ENCODE results near the gene HSPB9. TPM values are rescaled to one million over a fixed set of nuclear protein-coding genes. Genes with fewer than 3 reads are reported as not detected.

HSPB9 gene
- total RNA-seq, 1 experiment from 2014 or later, result not detected

DNA sequence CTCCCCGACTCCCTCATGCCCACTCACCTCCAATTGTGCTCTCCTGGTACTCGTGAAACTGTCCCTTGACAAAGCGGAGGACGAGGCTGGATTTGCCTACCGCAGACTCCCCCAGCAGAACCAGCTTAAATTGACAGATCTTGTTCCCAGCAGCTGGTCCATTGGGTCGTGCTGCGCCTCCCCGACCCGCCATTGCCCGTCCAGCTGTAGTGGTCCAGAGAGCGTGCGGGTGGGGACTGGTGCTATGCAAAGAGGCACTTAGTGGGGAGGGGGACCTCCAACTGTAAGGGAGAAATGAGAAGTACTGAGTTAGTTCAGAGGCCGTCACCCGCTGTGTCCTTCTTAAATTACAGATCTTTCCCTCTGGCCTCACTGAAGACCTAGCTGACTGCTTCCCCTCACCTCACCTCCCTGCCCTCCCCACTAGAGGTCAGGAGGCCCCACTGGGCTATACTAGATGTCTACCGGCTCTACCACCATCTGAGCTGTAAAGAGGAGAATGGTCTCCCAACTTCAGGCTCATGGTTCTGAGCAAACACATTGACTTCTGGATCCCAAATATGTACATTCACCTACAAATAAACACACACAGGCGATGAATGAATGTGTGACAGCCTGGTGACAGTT lies 7.8 kb downstream of the HSPB9 start:
- no peak overlapping the region for H2AFZ ChIP-seq
- no TSS peak for BruUV-seq (replicated peaks)
- 0 out of 2 replicates have a peak, but pooled peaks cover 7% of the 10 kb centered on the region for H3K36me3 ChIP-seq (ENCODE audit: low read depth)

DNA sequence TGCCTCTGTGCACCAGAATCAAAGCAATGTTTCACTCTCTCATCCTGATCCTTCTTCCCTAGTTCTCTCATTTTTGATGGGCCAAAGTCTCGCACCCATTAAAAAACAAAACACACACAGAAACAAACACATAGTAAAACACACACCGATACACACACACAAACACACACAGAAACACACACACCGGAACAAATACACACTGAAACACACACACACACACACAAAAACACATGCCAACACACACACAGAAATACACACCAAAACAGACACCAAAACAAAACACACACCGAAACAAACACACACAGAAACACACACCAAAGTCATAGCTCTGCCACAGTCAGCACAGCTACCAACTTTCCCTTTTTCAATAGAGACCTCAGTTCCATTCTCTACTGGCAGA lies 8.6 kb downstream of the HSPB9 start:
- Histone ChIP-seq H3K36me3 (ENCODE audit: low read depth) (0 out of 2 replicates have a peak, but pooled peaks cover 7% of the 10 kb centered on the region), H3K4me2 (no peak overlapping the region), H3K27ac (no peak overlapping the region), H3K4me1 (replicated peaks; ENCODE audit: insufficient read depth) (peaks cover 13% of the 10 kb centered on the region), H4K20me1 (ENCODE audit: insufficient read depth) (peaks cover 28% of the 10 kb centered on the region), H3K4me3 (no peak overlapping the region), H3K9me2 (ENCODE audit: insufficient read depth) (no peaks in the 10 kb centered on the region), H3K79me2 (ENCODE audit: low read depth) (peaks cover 53% of the 10 kb centered on the region), H3K9me3 (ENCODE audit: insufficient read depth, low read depth) (no peaks in the 10 kb centered on the region), H2AFZ (no peak overlapping the region), H3K27me3 (ENCODE audit: insufficient read depth, low read depth) (no peaks in the 10 kb centered on the region), H3F3A (ENCODE audit: insufficient read depth, low read depth) (peaks cover 13% of the 10 kb centered on the region)
- ChIA-PET CTCF (no interaction called here), POLR2A (ENCODE audit: unreplicated experiment) (no interaction called here)
- no peak for DNase-seq
- intact Hi-C loops (cut with micrococcal nuclease; ENCODE audit: unreplicated experiment), result no loop called here
- BruUV-seq (replicated peaks), result no TSS peak
- TF ChIP-seq, protein P1, sequence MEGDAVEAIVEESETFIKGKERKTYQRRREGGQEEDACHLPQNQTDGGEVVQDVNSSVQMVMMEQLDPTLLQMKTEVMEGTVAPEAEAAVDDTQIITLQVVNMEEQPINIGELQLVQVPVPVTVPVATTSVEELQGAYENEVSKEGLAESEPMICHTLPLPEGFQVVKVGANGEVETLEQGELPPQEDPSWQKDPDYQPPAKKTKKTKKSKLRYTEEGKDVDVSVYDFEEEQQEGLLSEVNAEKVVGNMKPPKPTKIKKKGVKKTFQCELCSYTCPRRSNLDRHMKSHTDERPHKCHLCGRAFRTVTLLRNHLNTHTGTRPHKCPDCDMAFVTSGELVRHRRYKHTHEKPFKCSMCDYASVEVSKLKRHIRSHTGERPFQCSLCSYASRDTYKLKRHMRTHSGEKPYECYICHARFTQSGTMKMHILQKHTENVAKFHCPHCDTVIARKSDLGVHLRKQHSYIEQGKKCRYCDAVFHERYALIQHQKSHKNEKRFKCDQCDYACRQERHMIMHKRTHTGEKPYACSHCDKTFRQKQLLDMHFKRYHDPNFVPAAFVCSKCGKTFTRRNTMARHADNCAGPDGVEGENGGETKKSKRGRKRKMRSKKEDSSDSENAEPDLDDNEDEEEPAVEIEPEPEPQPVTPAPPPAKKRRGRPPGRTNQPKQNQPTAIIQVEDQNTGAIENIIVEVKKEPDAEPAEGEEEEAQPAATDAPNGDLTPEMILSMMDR (conservative IDR thresholded peaks at IDR 0.05), result no peak
- no peak for TF ChIP-seq EZH2 (IDR thresholded peaks at IDR 0.05; ENCODE audit: low read depth)

More for the DNA sequence above, 7.8 kb downstream of the HSPB9 start:
- no peak overlapping the region for H3K27ac ChIP-seq
- no peak overlapping the region for H3K4me3 ChIP-seq
- TF ChIP-seq, protein P1 (conservative IDR thresholded peaks at IDR 0.05), result no peak
- TF ChIP-seq EZH2 (IDR thresholded peaks at IDR 0.05; ENCODE audit: low read depth), result no peak
- no peak for DNase-seq
- ChIA-PET CTCF (no interaction called here), POLR2A (ENCODE audit: unreplicated experiment) (no interaction called here)
- no peaks in the 10 kb centered on the region for H3K9me2 ChIP-seq (ENCODE audit: insufficient read depth)
- H3K9me3 ChIP-seq (ENCODE audit: insufficient read depth, low read depth), result no peaks in the 10 kb centered on the region
- peaks cover 11% of the 10 kb centered on the region for H3F3A ChIP-seq (ENCODE audit: insufficient read depth, low read depth)
- H3K4me2 ChIP-seq, result no peak overlapping the region
- intact Hi-C loops (cut with micrococcal nuclease; ENCODE audit: unreplicated experiment), result no loop called here
- H3K4me1 ChIP-seq (replicated peaks; ENCODE audit: insufficient read depth), result peaks cover 4% of the 10 kb centered on the region
- H3K79me2 ChIP-seq (ENCODE audit: low read depth), result peaks cover 50% of the 10 kb centered on the region
- peaks cover 26% of the 10 kb centered on the region for H4K20me1 ChIP-seq (ENCODE audit: insufficient read depth)
- H3K27me3 ChIP-seq (ENCODE audit: insufficient read depth, low read depth), result no peaks in the 10 kb centered on the region

DNA sequence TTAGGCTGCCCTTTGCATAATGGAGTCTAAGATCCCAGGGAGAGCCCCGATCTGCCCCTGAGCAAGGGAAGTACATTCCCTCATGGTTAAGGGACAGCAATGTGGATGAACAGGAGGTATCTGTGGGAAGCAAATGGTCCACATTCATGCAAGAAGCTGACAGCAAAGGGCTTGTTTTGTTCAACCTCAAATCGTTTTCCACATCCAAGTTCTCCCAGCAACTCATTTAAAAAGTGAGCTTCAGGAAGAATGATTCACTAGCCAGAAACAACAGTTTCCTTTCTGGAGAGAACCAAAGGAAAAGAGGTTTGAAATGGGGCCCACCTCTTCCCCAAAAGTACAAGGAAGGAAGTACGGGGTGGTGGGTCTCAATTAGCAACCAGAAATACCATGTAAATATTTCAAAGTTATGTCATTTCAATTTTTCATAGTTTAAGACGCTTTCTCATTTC lies 9.4 kb downstream of the HSPB9 start:
- Histone ChIP-seq H3K4me1 (replicated peaks; ENCODE audit: insufficient read depth) (peaks cover 20% of the 10 kb centered on the region), H3K36me3 (ENCODE audit: low read depth) (0 out of 2 replicates have a peak, but pooled peaks cover 7% of the 10 kb centered on the region), H3K9me2 (ENCODE audit: insufficient read depth) (no peaks in the 10 kb centered on the region), H3K9me3 (ENCODE audit: insufficient read depth, low read depth) (no peaks in the 10 kb centered on the region), H3K4me2 (no peak overlapping the region), H3K4me3 (no peak overlapping the region), H3F3A (ENCODE audit: insufficient read depth, low read depth) (peaks cover 20% of the 10 kb centered on the region), H2AFZ (no peak overlapping the region), H3K79me2 (ENCODE audit: low read depth) (peaks cover 61% of the 10 kb centered on the region), H3K27me3 (ENCODE audit: insufficient read depth, low read depth) (no peaks in the 10 kb centered on the region), H4K20me1 (ENCODE audit: insufficient read depth) (peaks cover 28% of the 10 kb centered on the region), H3K27ac (no peak overlapping the region)
- POLR2A ChIA-PET (ENCODE audit: unreplicated experiment), result no interaction called here
- no peak for DNase-seq
- BruUV-seq (replicated peaks), result no TSS peak
- TF ChIP-seq, protein P1 (conservative IDR thresholded peaks at IDR 0.05), result no peak
- no peak for TF ChIP-seq EZH2 (IDR thresholded peaks at IDR 0.05; ENCODE audit: low read depth)
- intact Hi-C loops (cut with micrococcal nuclease; ENCODE audit: unreplicated experiment), result no loop called here
- CTCF ChIA-PET, result no interaction called here

Data from PC-9 (cell line).